ENCODE measurements around the gene MATCAP1. TPM values are rescaled to one million over a fixed set of nuclear protein-coding genes. Genes with fewer than 3 reads are reported as not detected.

The MATCAP1 gene
- total and polyA plus RNA-seq, 2 of the 13 experiments (the other 11 are each of a cell fraction or from before 2014, with no cell fraction given): 11.2 to 24.5 TPM

DNA sequence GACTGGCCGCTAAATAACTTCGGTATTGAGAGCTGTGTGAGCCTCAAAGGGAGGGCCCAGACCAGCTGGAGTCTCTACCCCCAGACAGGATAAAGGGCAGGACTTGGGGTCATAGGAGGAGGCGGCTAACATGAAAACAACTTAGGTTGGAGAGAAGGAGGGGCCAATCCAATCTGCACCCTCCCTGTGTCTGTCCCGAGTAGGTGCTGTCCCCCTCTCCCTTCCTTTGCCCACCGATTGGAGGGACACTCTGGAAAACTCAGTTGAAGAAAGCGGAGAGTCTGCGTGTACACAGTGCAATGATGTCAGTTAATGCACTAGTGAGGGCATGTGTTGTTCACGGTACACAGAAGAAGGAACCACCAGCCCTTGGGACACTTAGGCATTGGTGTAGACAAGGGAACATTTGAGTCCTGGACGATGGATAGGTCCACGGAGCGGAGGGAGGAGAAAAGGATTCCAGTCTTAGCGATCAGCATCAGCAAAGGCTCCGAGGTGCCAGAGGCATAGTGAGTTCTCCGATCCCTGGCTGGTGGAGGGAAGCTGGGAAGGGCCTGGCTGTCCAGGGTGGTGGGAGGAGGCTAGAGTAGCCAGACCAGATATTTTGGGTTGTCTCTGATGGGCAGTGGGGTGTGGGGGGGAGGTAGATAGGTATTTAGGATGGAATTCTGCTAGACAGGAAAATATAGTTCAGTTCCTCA is 12.7 kb downstream of the MATCAP1 start (continued):
- TF ChIP-seq, protein P1, sequence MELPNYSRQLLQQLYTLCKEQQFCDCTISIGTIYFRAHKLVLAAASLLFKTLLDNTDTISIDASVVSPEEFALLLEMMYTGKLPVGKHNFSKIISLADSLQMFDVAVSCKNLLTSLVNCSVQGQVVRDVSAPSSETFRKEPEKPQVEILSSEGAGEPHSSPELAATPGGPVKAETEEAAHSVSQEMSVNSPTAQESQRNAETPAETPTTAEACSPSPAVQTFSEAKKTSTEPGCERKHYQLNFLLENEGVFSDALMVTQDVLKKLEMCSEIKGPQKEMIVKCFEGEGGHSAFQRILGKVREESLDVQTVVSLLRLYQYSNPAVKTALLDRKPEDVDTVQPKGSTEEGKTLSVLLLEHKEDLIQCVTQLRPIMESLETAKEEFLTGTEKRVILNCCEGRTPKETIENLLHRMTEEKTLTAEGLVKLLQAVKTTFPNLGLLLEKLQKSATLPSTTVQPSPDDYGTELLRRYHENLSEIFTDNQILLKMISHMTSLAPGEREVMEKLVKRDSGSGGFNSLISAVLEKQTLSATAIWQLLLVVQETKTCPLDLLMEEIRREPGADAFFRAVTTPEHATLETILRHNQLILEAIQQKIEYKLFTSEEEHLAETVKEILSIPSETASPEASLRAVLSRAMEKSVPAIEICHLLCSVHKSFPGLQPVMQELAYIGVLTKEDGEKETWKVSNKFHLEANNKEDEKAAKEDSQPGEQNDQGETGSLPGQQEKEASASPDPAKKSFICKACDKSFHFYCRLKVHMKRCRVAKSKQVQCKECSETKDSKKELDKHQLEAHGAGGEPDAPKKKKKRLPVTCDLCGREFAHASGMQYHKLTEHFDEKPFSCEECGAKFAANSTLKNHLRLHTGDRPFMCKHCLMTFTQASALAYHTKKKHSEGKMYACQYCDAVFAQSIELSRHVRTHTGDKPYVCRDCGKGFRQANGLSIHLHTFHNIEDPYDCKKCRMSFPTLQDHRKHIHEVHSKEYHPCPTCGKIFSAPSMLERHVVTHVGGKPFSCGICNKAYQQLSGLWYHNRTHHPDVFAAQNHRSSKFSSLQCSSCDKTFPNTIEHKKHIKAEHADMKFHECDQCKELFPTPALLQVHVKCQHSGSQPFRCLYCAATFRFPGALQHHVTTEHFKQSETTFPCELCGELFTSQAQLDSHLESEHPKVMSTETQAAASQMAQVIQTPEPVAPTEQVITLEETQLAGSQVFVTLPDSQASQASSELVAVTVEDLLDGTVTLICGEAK (IDR thresholded peaks at IDR 0.05): no peak
- TF ChIP-seq, protein P1 (CRISPR knock-in tag; IDR thresholded peaks at IDR 0.05): no peak
- TF ChIP-seq MEF2D (CRISPR knock-in tag; IDR thresholded peaks at IDR 0.05): 0 out of 2 replicates have a peak, but pooled peaks have one; percentile 41
- TF ChIP-seq EP300 (IDR thresholded peaks at IDR 0.05; ENCODE audit: low read depth in 2 of 2, low read length in 2 of 2): no peak
- TF ChIP-seq EP300 (CRISPR knock-in tag; IDR thresholded peaks at IDR 0.05; ENCODE audit: borderline replicate concordance): peak; percentile 4; the same call in 1 of the 2 replicates
- TF ChIP-seq ZNF616 (CRISPR knock-in tag; IDR thresholded peaks at IDR 0.05; ENCODE audit: low read depth): peak; percentile 74; the same call in 1 of the 2 replicates
- no peak for TF ChIP-seq ZSCAN20 (CRISPR knock-in tag; IDR thresholded peaks at IDR 0.05; ENCODE audit: borderline replicate concordance)
- peak; percentile 63; the same call in 1 of the 2 replicates for TF ChIP-seq RFXAP (CRISPR knock-in tag; IDR thresholded peaks at IDR 0.05; ENCODE audit: borderline replicate concordance)
- TF ChIP-seq, protein P2, sequence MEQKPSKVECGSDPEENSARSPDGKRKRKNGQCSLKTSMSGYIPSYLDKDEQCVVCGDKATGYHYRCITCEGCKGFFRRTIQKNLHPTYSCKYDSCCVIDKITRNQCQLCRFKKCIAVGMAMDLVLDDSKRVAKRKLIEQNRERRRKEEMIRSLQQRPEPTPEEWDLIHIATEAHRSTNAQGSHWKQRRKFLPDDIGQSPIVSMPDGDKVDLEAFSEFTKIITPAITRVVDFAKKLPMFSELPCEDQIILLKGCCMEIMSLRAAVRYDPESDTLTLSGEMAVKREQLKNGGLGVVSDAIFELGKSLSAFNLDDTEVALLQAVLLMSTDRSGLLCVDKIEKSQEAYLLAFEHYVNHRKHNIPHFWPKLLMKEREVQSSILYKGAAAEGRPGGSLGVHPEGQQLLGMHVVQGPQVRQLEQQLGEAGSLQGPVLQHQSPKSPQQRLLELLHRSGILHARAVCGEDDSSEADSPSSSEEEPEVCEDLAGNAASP (CRISPR knock-in tag; IDR thresholded peaks at IDR 0.05; ENCODE audit: borderline replicate concordance): 0 out of 2 replicates have a peak, but pooled peaks have one; percentile 1
- TF ChIP-seq SRF (IDR thresholded peaks at IDR 0.05; ENCODE audit: low read depth, low read length): no peak
- no peak for TF ChIP-seq PAX8 (CRISPR knock-in tag; IDR thresholded peaks at IDR 0.05; ENCODE audit: borderline replicate concordance)
- TF ChIP-seq ZNF614 (CRISPR knock-in tag; IDR thresholded peaks at IDR 0.05; ENCODE audit: borderline replicate concordance): 0 out of 2 replicates have a peak, but pooled peaks have one; percentile 25
- TF ChIP-seq ZNF605 (CRISPR knock-in tag; IDR thresholded peaks at IDR 0.05): 0 out of 2 replicates have a peak, but pooled peaks have one; percentile 14
- TF ChIP-seq ZBTB7A (CRISPR knock-in tag; IDR thresholded peaks at IDR 0.05): 0 out of 2 replicates have a peak, but pooled peaks have one; percentile 1
- peak; percentile 70 for TF ChIP-seq SAP130 (CRISPR knock-in tag; IDR thresholded peaks at IDR 0.05; ENCODE audit: low read depth)
- TF ChIP-seq ZNF879 (CRISPR knock-in tag; IDR thresholded peaks at IDR 0.05): 0 out of 2 replicates have a peak, but pooled peaks have one; percentile 80

Data from HepG2 (cell line).